ENCODE data around the gene STXBP5.
A peak's percentile ranks its signal among the peaks of the same experiment; 100 is the strongest.
"Not testable (repeated sequence)": the region's sequence is repeated elsewhere in the genome, so short reads cannot be mapped to it uniquely, and the experiment has no call there.

The STXBP5 gene

GRCh38 chr6:147244832-147245231 is 40.6 kb downstream of the STXBP5 start:
- Histone ChIP-seq H3K4ac (ENCODE audit: low read depth, low read length) (no peak overlapping the region), H4K5ac (ENCODE audit: low read length) (no peak overlapping the region), H3K79me1 (ENCODE audit: low read length) (no peaks in the 10 kb centered on the region), H3K23ac (ENCODE audit: low read length) (no peak overlapping the region), H3K4me1 (ENCODE audit: control insufficient read depth, low read depth, low read length) (no peaks in the 10 kb centered on the region), H3K18ac (ENCODE audit: low read length) (no peak overlapping the region), H4K8ac (ENCODE audit: low read depth, low read length) (no peak overlapping the region), H3K27me3 (ENCODE audit: insufficient read depth, low read length, poor library complexity) (no peaks in the 10 kb centered on the region), H3K79me2 (ENCODE audit: control insufficient read depth, insufficient read depth, low read length) (no peaks in the 10 kb centered on the region), H3K4me2 (ENCODE audit: low read length) (no peak overlapping the region), H3K36me3 (ENCODE audit: control insufficient read depth, insufficient read depth, low read length) (no peaks in the 10 kb centered on the region), H2BK15ac (replicated peaks; ENCODE audit: low read depth) (no peak overlapping the region), H3K27ac (ENCODE audit: low read depth, low read length) (no peak overlapping the region), H3K56ac (ENCODE audit: low read length) (no peak overlapping the region), H3K4me3 (ENCODE audit: low read length) (no peak overlapping the region), H2BK120ac (ENCODE audit: low read depth, low read length) (no peak overlapping the region), H2BK5ac (ENCODE audit: low read length) (no peak overlapping the region), H3K9ac (ENCODE audit: low read length) (no peak overlapping the region), H2AK5ac (ENCODE audit: low read length) (no peak overlapping the region)
- WGBS (ENCODE audit: extremely low coverage, insufficient coverage, low lambda C conversion rate) = no CpG with 5 or more reads among the region's 4 CpGs
- no peak for DNase-seq

DNA sequence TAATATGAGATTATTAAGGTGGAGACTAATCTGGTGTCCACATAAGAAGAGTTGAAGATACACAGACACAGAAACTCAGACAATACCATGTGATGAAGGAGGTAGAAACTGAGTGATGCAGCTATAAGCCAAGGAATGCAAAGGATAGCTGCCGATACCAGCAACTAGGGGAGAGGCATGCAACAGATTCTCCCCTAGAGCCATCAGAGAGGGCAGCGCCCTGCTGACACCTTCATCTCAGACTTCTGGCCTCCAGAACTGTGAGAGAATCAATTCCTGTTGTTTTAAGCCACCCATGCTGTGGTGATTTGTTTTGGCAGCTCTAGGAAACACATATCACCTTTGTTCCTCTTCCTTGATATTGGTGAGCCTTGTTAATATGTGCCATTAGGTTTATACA is 41.5 kb downstream of the STXBP5 start:
- no peaks in the 10 kb centered on the region for H3K27me3 ChIP-seq (ENCODE audit: insufficient read depth, low read length, poor library complexity)
- H3K4ac ChIP-seq (ENCODE audit: low read depth, low read length) = no peak overlapping the region
- H3K4me1 ChIP-seq (ENCODE audit: control insufficient read depth, low read depth, low read length) = no peaks in the 10 kb centered on the region
- H4K8ac ChIP-seq (ENCODE audit: low read depth, low read length) = no peak overlapping the region
- no peak overlapping the region for H3K23ac ChIP-seq (ENCODE audit: low read length)
- no peak overlapping the region for H2BK15ac ChIP-seq (replicated peaks; ENCODE audit: low read depth)
- no peak overlapping the region for H3K4me3 ChIP-seq (ENCODE audit: low read length)
- no peak overlapping the region for H2BK120ac ChIP-seq (ENCODE audit: low read depth, low read length)
- WGBS (ENCODE audit: extremely low coverage, insufficient coverage, low lambda C conversion rate) = no CpG with 5 or more reads among the region's 2 CpGs
- no peak overlapping the region for H3K56ac ChIP-seq (ENCODE audit: low read length)
- no peak overlapping the region for H3K18ac ChIP-seq (ENCODE audit: low read length)
- H3K27ac ChIP-seq (ENCODE audit: low read depth, low read length) = no peak overlapping the region
- peak; percentile 21 for DNase-seq
- no peak overlapping the region for H4K5ac ChIP-seq (ENCODE audit: low read length)
- H3K36me3 ChIP-seq (ENCODE audit: control insufficient read depth, insufficient read depth, low read length) = no peaks in the 10 kb centered on the region
- H3K4me2 ChIP-seq (ENCODE audit: low read length) = no peak overlapping the region
- no peak overlapping the region for H2AK5ac ChIP-seq (ENCODE audit: low read length)
- no peaks in the 10 kb centered on the region for H3K79me1 ChIP-seq (ENCODE audit: low read length)
- no peak overlapping the region for H3K9ac ChIP-seq (ENCODE audit: low read length)
- H2BK5ac ChIP-seq (ENCODE audit: low read length) = no peak overlapping the region
- no peaks in the 10 kb centered on the region for H3K79me2 ChIP-seq (ENCODE audit: control insufficient read depth, insufficient read depth, low read length)

- Histone ChIP-seq H3K4me2 (ENCODE audit: low read length) (no peak overlapping the region), H2BK120ac (ENCODE audit: low read depth, low read length) (no peak overlapping the region), H3K23ac (ENCODE audit: low read length) (no peak overlapping the region), H3K4me3 (ENCODE audit: low read length) (no peak overlapping the region), H3K79me1 (ENCODE audit: low read length) (no peaks in the 10 kb centered on the region), H3K18ac (ENCODE audit: low read length) (no peak overlapping the region), H3K36me3 (ENCODE audit: control insufficient read depth, insufficient read depth, low read length) (no peaks in the 10 kb centered on the region), H3K4me1 (ENCODE audit: control insufficient read depth, low read depth, low read length) (no peaks in the 10 kb centered on the region), H2BK5ac (ENCODE audit: low read length) (no peak overlapping the region), H3K4ac (ENCODE audit: low read depth, low read length) (no peak overlapping the region), H3K27ac (ENCODE audit: low read depth, low read length) (no peak overlapping the region), H3K27me3 (ENCODE audit: insufficient read depth, low read length, poor library complexity) (no peaks in the 10 kb centered on the region), H3K56ac (ENCODE audit: low read length) (no peak overlapping the region), H3K79me2 (ENCODE audit: control insufficient read depth, insufficient read depth, low read length) (no peaks in the 10 kb centered on the region), H4K5ac (ENCODE audit: low read length) (no peak overlapping the region), H2BK15ac (replicated peaks; ENCODE audit: low read depth) (no peak overlapping the region), H2AK5ac (ENCODE audit: low read length) (no peak overlapping the region), H4K8ac (ENCODE audit: low read depth, low read length) (no peak overlapping the region), H3K9ac (ENCODE audit: low read length) (no peak overlapping the region)
- no CpG with 5 or more reads among the region's 5 CpGs for WGBS (ENCODE audit: extremely low coverage, insufficient coverage, low lambda C conversion rate)
- no peak for DNase-seq
Measured at GRCh38 chr6:147246853-147247635, 42.8 kb downstream of the STXBP5 start.

GRCh38 chr6:147248859-147249258 is 44.6 kb downstream of the STXBP5 start:
- Histone ChIP-seq H3K4me2 (ENCODE audit: low read length) (no peak overlapping the region), H3K36me3 (ENCODE audit: control insufficient read depth, insufficient read depth, low read length) (no peaks in the 10 kb centered on the region), H3K18ac (ENCODE audit: low read length) (no peak overlapping the region), H2BK15ac (replicated peaks; ENCODE audit: low read depth) (no peak overlapping the region), H2BK5ac (ENCODE audit: low read length) (no peak overlapping the region), H2AK5ac (ENCODE audit: low read length) (no peak overlapping the region), H3K79me2 (ENCODE audit: control insufficient read depth, insufficient read depth, low read length) (no peaks in the 10 kb centered on the region), H3K4me3 (ENCODE audit: low read length) (no peak overlapping the region), H4K5ac (ENCODE audit: low read length) (no peak overlapping the region), H3K27me3 (ENCODE audit: insufficient read depth, low read length, poor library complexity) (no peaks in the 10 kb centered on the region), H2BK120ac (ENCODE audit: low read depth, low read length) (no peak overlapping the region), H3K4me1 (ENCODE audit: control insufficient read depth, low read depth, low read length) (no peaks in the 10 kb centered on the region), H3K27ac (ENCODE audit: low read depth, low read length) (no peak overlapping the region), H4K8ac (ENCODE audit: low read depth, low read length) (no peak overlapping the region), H3K4ac (ENCODE audit: low read depth, low read length) (no peak overlapping the region), H3K23ac (ENCODE audit: low read length) (no peak overlapping the region), H3K79me1 (ENCODE audit: low read length) (no peaks in the 10 kb centered on the region), H3K56ac (ENCODE audit: low read length) (no peak overlapping the region), H3K9ac (ENCODE audit: low read length) (no peak overlapping the region)
- no CpG with 5 or more reads among the region's 1 CpG for WGBS (ENCODE audit: extremely low coverage, insufficient coverage, low lambda C conversion rate)
- DNase-seq = peak; percentile 63

DNA sequence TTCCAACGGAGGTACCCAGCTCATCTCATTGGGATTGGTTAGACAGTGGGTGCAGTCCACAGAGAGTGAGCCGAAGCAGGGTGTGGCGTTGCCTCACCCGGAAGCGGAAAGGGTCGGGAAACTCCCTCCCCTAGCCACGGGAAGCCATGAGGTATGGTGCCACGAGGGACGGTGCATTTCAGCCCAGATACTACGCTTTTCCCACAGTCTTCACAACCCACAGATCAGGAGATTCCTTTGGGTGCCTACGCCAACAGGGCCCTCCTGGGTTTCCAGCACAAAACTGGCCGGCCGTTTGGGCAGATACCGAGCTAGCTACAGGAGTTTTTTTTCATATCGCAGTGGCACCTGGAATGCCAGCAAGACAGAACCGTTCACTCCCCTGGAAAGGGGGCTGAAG is 46.9 kb downstream of the STXBP5 start:
- Histone ChIP-seq H3K4ac (ENCODE audit: low read depth, low read length) (no peak overlapping the region), H3K18ac (ENCODE audit: low read length) (no peak overlapping the region), H3K27me3 (ENCODE audit: insufficient read depth, low read length, poor library complexity) (no peaks in the 10 kb centered on the region), H2BK120ac (ENCODE audit: low read depth, low read length) (no peak overlapping the region), H3K4me1 (ENCODE audit: control insufficient read depth, low read depth, low read length) (no peaks in the 10 kb centered on the region), H4K5ac (ENCODE audit: low read length) (no peak overlapping the region), H3K79me2 (ENCODE audit: control insufficient read depth, insufficient read depth, low read length) (no peaks in the 10 kb centered on the region), H4K8ac (ENCODE audit: low read depth, low read length) (no peak overlapping the region), H3K27ac (ENCODE audit: low read depth, low read length) (no peak overlapping the region), H3K36me3 (ENCODE audit: control insufficient read depth, insufficient read depth, low read length) (no peaks in the 10 kb centered on the region), H3K23ac (ENCODE audit: low read length) (no peak overlapping the region), H3K9ac (ENCODE audit: low read length) (no peak overlapping the region), H3K4me3 (ENCODE audit: low read length) (no peak overlapping the region), H3K56ac (ENCODE audit: low read length) (no peak overlapping the region), H2BK15ac (replicated peaks; ENCODE audit: low read depth) (no peak overlapping the region), H3K4me2 (ENCODE audit: low read length) (no peak overlapping the region), H2BK5ac (ENCODE audit: low read length) (no peak overlapping the region), H3K79me1 (ENCODE audit: low read length) (no peaks in the 10 kb centered on the region), H2AK5ac (ENCODE audit: low read length) (no peak overlapping the region)
- DNase-seq = no peak
- WGBS (ENCODE audit: extremely low coverage, insufficient coverage, low lambda C conversion rate) = no CpG with 5 or more reads among the region's 16 CpGs

DNA sequence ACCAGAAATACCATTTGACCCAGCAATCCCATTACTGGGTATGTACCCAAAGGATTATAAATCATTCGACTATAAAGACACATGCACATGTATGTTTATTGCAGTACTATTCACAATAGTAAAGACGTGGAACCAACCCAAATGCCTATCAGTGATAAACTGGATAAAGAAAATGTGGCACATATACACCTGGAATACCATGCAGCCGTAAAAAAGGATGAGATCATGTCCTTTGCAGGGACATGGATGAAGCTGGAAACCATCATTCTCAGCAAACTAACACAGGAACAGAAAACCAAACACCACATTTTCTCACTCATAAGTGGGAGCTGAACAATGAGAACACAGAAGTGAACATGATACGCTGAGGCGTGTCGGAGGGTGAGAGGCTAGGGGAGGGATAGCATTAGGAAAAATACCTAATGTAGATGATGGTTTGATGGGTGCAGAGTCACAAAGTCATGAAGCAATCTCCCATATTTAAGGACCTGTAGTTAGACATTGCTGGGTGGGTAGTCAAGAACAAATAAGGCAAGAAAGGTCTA is 50.8 kb downstream of the STXBP5 start:
- not testable (repeated sequence) for H4K8ac ChIP-seq (ENCODE audit: low read depth, low read length)
- no CpG with 5 or more reads among the region's 6 CpGs for WGBS (ENCODE audit: extremely low coverage, insufficient coverage, low lambda C conversion rate)

More for the DNA sequence above, 50.8 kb downstream of the STXBP5 start:
- not testable (repeated sequence) for H2BK15ac ChIP-seq (replicated peaks; ENCODE audit: low read depth); H3K79me1 ChIP-seq (ENCODE audit: low read length); H3K23ac ChIP-seq (ENCODE audit: low read length); H3K9ac ChIP-seq (ENCODE audit: low read length); H3K79me2 ChIP-seq (ENCODE audit: control insufficient read depth, insufficient read depth, low read length); H3K4me2 ChIP-seq (ENCODE audit: low read length); H3K56ac ChIP-seq (ENCODE audit: low read length); H4K5ac ChIP-seq (ENCODE audit: low read length); H2BK120ac ChIP-seq (ENCODE audit: low read depth, low read length); H3K4ac ChIP-seq (ENCODE audit: low read depth, low read length); H3K27ac ChIP-seq (ENCODE audit: low read depth, low read length); H3K4me1 ChIP-seq (ENCODE audit: control insufficient read depth, low read depth, low read length); H3K18ac ChIP-seq (ENCODE audit: low read length); H2AK5ac ChIP-seq (ENCODE audit: low read length); H3K4me3 ChIP-seq (ENCODE audit: low read length); H2BK5ac ChIP-seq (ENCODE audit: low read length); H3K36me3 ChIP-seq (ENCODE audit: control insufficient read depth, insufficient read depth, low read length); DNase-seq; H3K27me3 ChIP-seq (ENCODE audit: insufficient read depth, low read length, poor library complexity)

Data from mesendoderm (in vitro differentiated cells).